HG03565 (cell line): Measurements from ENCODE around the gene SNAPC5.
"Not testable (repeated sequence)": the region's sequence is repeated elsewhere in the genome, so short reads cannot be mapped to it uniquely, and the experiment has no call there.

ENCODE experiments used
- ATAC-seq: cut with Tn5 transposase; IDR thresholded peaks from one replicate; pipeline ENCODE4 v1.9.1; 2021; ENCODE audit warnings: mild to moderate bottlenecking, moderate library complexity; ENCODE audit not compliant: unreplicated experiment

SNAPC5 gene

DNA sequence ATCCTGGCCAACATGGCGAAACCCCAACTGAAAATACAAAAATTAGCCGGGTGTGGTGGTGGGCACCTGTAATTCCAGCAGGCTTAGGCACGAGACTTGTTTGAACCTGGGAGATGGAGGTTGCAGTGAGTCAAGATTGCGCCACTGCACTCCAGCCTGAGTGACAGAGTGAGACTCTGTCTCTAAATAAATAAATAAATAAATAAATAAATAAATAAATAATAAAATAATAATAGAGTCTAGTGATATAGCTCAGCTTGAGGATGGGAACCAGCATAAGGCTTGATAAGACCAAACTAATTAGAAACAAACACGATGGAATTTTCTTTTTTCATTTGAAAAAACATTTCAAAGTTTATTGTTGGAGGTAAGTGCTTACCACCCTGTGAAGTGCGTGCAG, 36.3 kb downstream of the SNAPC5 start:
- ATAC-seq = not testable (repeated sequence)

DNA sequence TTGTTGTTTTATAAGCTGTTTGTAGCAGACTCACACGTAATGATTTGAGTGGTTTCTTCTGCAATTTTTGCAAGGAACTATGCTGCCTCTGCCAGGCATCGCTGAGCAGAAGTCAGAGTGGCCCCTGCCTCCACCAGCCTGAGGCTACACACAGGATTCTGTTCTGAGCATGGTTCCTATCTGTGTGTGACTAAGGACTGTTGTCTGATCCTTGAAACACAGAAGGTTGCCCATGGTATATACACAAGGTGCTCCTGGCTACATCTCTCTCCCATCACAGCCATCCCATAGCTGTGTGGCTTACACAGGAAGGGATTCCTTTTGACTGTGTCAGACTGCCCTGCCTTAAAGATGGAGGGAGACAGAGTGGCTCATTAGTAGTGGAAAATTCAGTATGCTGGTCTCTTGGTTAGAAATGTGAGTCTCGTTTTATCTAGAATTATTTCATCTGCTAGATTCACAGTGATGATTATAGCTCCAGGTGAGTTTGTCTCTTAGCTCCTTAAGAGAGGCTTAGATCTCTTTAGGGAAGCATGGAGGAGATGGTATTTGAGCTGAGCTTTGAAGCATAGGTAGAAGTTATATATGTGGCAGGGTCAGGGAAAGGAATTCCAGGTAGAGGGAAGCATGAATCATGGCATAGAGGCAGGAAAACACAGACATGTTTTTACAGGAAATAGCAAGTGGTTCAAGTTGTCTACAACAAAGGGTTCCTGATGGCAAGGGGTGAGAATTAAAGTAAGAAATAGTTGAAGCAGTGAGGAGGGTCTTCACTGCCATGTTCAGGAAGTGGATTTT, 37.5 kb downstream of the SNAPC5 start:
- ATAC-seq = no peak

DNA sequence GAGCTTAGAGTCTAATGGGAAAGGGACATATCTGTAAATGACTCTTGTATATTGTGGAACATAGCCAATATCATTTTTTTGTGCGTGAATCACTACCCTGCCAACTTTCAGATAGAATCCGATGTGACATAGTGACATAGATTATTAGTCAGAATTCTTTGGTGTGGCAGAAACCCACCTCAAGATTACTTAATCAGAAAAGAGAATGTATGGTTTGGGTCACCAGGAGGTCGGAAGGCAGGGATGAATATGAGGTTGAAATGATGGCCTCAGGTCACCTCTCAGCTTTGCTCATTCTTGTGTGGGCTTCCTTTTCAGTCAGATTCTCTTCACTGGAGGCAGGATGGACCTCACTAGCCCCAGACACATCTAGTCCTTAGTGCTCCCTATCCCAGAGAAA, 41.4 kb downstream of the SNAPC5 start:
- no peak for ATAC-seq

DNA sequence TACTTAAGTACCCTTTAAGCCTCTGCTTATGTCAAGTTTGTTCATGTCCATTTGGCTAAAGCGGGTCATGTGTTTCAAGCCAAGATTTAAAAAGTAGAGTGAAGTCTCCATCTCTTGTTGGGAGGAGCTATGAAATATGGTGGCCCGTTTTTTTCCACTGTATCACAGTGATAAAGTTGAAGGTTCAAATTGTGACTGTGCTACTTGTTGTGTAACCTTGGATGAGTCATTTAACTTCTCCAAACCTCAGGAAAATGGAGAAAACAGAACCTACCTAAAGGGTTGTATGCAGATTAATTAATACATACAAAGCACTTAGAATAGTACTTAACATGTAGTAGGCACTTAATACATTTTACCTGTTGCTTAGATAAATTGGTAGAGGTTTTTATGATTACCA, 43.4 kb downstream of the SNAPC5 start:
- ATAC-seq = no peak

DNA sequence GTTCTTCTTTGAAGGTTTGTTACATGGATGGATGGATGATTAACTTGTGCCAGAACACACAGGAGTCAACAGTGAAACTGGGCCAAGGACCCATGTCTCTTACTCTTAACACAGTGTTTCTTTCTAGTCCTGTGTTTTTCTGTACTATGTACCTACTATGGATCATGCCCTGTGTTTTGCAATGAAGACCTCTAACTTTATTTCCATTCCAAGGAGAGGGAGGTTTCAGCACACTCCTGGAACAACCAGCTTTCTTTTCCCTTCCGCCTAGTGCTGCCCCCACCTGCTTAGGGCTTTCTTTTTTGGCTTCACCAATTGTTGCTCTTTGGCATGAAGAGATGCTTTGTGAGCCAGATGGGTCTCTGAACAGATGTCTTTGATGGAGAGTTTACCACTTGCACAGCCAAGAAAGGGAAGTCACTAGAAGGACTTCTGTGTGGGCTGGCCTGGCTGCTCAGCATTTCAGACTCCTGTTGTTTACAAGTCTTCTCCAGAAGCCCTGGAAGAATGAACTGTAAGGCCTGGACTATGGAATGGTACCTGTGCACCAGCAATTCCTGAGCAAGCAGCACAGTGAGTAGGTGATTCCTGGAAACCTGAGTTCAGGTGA, 44.5 kb downstream of the SNAPC5 start:
- no peak for ATAC-seq

DNA sequence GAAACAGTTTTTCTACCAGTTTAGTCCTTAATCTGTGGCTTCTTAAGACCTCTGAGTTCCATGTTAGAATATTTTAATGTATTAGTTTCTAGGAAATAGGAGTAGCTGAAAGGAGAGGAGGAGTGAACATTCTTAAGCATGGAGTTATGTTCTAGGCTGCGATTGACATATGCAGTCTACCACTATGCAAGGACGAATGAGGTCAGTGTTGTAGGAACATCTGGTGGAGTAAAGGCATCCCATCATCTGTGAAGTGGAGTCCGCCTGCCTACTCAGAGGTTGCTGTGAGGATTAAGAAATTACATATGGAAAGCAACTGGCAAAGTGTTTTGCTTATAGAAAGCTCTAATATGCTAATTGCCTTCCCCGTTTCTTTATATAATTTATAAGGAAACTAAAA, 45.1 kb downstream of the SNAPC5 start:
- no peak for ATAC-seq
